Left lung (tissue), 10 donors: Measurements from ENCODE around the gene EPB41. TPM values are rescaled to one million over a fixed set of nuclear protein-coding genes. Genes with fewer than 3 reads are reported as not detected.
"Not testable (repeated sequence)": the region's sequence is repeated elsewhere in the genome, so short reads cannot be mapped to it uniquely, and the experiment has no call there.

Experiments
- ATAC-seq: fragments of 200-7000 bp; cut with Tn5 transposase; one replicate; pipeline ENCODE4 v1.9.1; 2020; ENCODE audit warnings: moderate library complexity
- DNase-seq, 4 donors: peaks; one replicate each; pipeline ENCODE4 v3.0.0-alpha.2; 2013 to 2020
- H3K27ac ChIP-seq, 2 donors: fragments of 200-600 bp; sonication (generic) in 1 of 2; one replicate each; pipeline versions ENCODE4 v1.5.0 to v1.8.0; 2020 to 2021
- H3K27me3 ChIP-seq, 2 donors: fragments of 200-600 bp; sonication (generic) in 1 of 2; one replicate each; pipeline versions ENCODE4 v1.5.0 to v1.8.0; 2020 to 2021
- H3K36me3 ChIP-seq, 2 donors: fragments of 200-600 bp; sonication (generic) in 1 of 2; one replicate each; pipeline versions ENCODE4 v1.5.0 to v1.8.0; 2020 to 2021
- H3K4me1 ChIP-seq, 2 donors: fragments of 200-600 bp; one replicate each; pipeline ENCODE4 v1.8.0; 2021
- H3K4me3 ChIP-seq, 2 donors: fragments of 200-600 bp; sonication (generic) in 1 of 2; one replicate each; pipeline versions ENCODE4 v1.5.0 to v1.8.0; 2020 to 2021; ENCODE audit warnings: mild to moderate bottlenecking in 1 of 2
- H3K9me3 ChIP-seq, 2 donors: fragments of 200-600 bp; sonication (generic) in 1 of 2; one replicate each; pipeline versions ENCODE4 v1.5.0 to v1.8.0; 2020 to 2021
- intact Hi-C, 2 donors: fragments of 100-400 bp; cut with DNase I; formaldehyde crosslinking; loops; one replicate each; pipeline versions ENCODE4 v1.11.2 to v1.14.2; 2022
- polyA plus RNA-seq, 6 donors: library from polyadenylated mRNA; unstranded; fragments of 120-200 nt; gene quantifications; one replicate each; pipeline ENCODE4 v1.2.1, GENCODE V29; 2013; ENCODE audit not compliant: insufficient read length in 6 of 6
- total RNA-seq, 2 donors: library from RNA; stranded (reverse); fragmentation: NEBNext Ultra II Directional; extraction: Animal tissue kit (Norgen Biotek cat#: 25700); gene quantifications; one replicate each; pipeline ENCODE4 v1.2.1, GENCODE V29; 2021
- TF ChIP-seq, protein P1 (sequence below), 2 donors: fragments of 200-600 bp; sonication (generic) in 1 of 2; IDR thresholded peaks; one replicate each; pipeline versions ENCODE4 v1.5.0 to v1.8.0; 2021; ENCODE audit warnings: antibody characterized with exemption in 2 of 2
- donor health status: DM: no; HTN: yes; CAD: no.
- donor health status: DM: no; HTN: no; CAD: no.

EPB41 gene
- total and polyA plus RNA-seq, 8 donors, result 41.4 to 56.1 (median 45.7) TPM

DNA sequence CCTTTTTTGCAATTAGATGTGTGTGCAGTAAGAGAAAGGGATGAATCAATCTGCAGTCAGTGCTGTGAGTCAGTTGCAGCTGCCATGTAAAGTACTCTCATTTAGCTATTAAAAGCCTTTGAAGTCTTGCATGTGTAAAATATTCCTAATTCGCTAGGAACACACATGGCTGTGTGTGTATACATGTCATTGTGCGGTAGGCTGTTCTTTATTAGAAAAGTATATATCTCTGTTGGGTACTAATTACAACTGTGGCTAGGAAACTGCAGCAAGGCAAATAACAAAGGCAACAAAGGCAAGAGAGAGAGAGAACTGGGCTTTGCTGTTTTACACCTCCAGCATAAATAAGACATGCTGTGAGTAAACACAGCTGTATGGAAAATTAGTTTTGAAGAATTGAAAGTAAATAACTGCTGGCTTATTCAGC lies 41.7 kb downstream of the EPB41 start:
- no peak for ATAC-seq
- DNase-seq, result peak in 2 of 4 donors; percentile 2 to 6
- intact Hi-C loops, result no loop called here

DNA sequence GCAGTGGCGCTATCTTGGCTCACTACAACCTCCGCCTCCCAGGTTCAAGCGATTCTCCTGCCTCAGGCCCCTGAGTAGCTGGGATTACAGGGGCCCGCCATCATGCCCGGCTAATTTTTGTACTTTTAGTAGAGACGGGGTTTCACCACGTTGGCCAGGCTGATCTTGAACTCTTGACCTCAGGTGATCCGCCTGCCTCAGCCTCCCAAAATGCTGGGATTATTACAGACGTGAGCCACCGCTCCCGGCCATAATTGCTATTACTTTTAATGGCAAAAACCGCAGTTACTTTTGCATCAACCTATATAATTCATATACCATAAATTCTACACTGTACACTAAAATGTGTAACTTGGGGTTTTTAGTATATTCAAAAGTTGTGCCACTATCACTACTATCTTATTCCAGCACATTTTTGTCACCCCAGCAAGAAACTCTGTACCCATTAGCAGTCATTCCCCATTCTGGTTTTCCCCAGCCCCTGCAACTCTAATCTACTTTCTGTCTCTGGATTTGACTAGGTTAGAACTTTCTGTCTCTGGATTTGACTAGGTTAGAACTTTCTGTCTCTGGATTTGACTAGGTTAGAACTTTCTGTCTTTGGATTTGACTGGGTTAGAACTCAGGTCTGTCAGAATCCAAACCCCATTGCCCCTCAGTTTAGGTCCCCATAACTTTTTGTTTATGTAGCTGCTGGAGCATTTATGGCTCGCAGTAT lies 47.9 kb downstream of the EPB41 start:
- intact Hi-C loops, H3K4me1 ChIP-seq, H3K9me3 ChIP-seq, H3K27ac ChIP-seq, DNase-seq, ATAC-seq, H3K4me3 ChIP-seq, H3K27me3 ChIP-seq, H3K36me3 ChIP-seq: not testable (repeated sequence)

More for the DNA sequence above, 41.7 kb downstream of the EPB41 start:
- Histone ChIP-seq H3K36me3 (no peaks in the 10 kb centered on the region), H3K4me1 (no peaks in the 10 kb centered on the region), H3K4me3 (no peak overlapping the region), H3K27ac (no peak overlapping the region), H3K27me3 (no peaks in the 10 kb centered on the region), H3K9me3 (no peaks in the 10 kb centered on the region)
- TF ChIP-seq, protein P1, sequence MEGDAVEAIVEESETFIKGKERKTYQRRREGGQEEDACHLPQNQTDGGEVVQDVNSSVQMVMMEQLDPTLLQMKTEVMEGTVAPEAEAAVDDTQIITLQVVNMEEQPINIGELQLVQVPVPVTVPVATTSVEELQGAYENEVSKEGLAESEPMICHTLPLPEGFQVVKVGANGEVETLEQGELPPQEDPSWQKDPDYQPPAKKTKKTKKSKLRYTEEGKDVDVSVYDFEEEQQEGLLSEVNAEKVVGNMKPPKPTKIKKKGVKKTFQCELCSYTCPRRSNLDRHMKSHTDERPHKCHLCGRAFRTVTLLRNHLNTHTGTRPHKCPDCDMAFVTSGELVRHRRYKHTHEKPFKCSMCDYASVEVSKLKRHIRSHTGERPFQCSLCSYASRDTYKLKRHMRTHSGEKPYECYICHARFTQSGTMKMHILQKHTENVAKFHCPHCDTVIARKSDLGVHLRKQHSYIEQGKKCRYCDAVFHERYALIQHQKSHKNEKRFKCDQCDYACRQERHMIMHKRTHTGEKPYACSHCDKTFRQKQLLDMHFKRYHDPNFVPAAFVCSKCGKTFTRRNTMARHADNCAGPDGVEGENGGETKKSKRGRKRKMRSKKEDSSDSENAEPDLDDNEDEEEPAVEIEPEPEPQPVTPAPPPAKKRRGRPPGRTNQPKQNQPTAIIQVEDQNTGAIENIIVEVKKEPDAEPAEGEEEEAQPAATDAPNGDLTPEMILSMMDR (IDR thresholded peaks at IDR 0.05), result no peak

- ATAC-seq, result no peak
- no peaks in the 10 kb centered on the region for H3K36me3 ChIP-seq
- intact Hi-C loops, result no loop called here
- H3K27ac ChIP-seq, result no peak overlapping the region
- TF ChIP-seq, protein P1 (IDR thresholded peaks at IDR 0.05), result no peak
- no peak for DNase-seq
- H3K4me3 ChIP-seq, result no peak overlapping the region
- H3K27me3 ChIP-seq, result no peaks in the 10 kb centered on the region
- H3K9me3 ChIP-seq, result no peaks in the 10 kb centered on the region
- no peaks in the 10 kb centered on the region for H3K4me1 ChIP-seq
Measured at GRCh38 chr1:28965271-28965870, 51.0 kb downstream of the EPB41 start.

DNA sequence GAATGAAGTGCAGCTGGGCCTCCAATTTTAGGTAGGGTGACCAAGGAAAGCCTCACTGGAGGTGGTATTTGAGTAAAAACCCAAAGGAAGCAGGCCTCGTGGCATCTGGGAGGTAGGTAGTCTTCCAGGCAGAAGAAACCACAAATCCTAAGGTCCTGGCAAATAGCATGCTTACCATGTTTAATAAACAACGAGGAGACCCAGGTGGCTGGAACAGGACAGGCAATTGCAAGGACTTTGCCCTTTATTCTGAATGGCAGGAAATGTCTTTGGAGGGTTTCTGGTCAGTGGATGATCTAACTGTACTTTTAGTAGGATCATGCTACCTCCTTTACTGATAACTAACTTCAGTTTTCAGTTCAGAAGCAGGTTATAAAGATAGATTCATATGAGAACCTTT lies 52.2 kb downstream of the EPB41 start:
- H3K4me1 ChIP-seq, result no peaks in the 10 kb centered on the region
- H3K27me3 ChIP-seq, result no peaks in the 10 kb centered on the region
- no peaks in the 10 kb centered on the region for H3K36me3 ChIP-seq
- no peaks in the 10 kb centered on the region for H3K9me3 ChIP-seq
- intact Hi-C loops, result no loop called here
- DNase-seq (no peak), ATAC-seq (no peak)
- TF ChIP-seq, protein P1 (IDR thresholded peaks at IDR 0.05), result no peak
- H3K27ac ChIP-seq, result no peak overlapping the region
- no peak overlapping the region for H3K4me3 ChIP-seq

DNA sequence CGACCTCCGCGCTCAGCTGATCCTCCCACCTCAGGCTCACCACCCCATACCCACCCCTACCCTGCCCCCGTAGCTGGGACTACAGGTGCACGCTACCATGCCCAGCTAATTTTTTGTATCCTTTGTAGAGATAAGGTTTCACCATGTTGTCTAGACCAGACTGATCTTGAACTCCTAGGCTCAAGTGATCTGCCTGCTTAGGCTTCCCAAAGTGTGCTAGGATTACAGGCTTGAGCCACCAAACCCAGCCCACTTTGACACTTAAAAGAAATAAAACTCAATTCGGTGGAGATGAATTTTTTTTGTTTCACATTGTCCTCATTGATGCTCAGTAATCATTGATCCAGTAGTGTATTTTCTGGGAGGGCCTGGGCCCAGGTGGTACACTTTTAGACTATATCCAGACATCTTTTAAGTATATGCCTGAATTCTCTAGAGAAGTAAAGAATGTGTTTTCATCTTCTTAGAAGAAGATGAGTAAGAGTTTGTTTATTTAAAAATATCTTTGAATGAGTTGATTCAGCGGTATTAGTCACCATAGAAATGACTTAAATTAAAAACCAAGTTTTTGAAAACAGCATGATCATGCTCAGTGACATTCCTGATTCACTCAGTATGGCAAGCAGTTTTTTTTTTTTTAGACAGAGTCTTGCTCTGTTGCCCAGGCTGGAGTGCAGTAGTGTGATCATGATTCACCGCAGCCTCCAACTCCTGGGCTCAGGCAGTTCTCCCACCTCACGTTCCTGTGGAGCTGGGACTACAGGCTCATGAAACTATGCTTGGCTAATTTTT lies 57.8 kb downstream of the EPB41 start:
- intact Hi-C loops, result no loop called here
- H3K27ac ChIP-seq, result peak overlapping the region in 1 of 2 donors; percentile 44
- peaks cover 0 to 2% of the 10 kb centered on the region in 2 donors for H3K4me1 ChIP-seq
- ATAC-seq (peak; percentile 82), DNase-seq (peak in 1 of 4 donors; percentile 40)
- H3K9me3 ChIP-seq, result no peaks in the 10 kb centered on the region
- H3K36me3 ChIP-seq, result no peaks in the 10 kb centered on the region
- TF ChIP-seq, protein P1 (IDR thresholded peaks at IDR 0.05), result no peak
- H3K27me3 ChIP-seq, result no peaks in the 10 kb centered on the region
- H3K4me3 ChIP-seq, result no peak overlapping the region
